ENCODE results near the gene SEMA3D.

DNA sequence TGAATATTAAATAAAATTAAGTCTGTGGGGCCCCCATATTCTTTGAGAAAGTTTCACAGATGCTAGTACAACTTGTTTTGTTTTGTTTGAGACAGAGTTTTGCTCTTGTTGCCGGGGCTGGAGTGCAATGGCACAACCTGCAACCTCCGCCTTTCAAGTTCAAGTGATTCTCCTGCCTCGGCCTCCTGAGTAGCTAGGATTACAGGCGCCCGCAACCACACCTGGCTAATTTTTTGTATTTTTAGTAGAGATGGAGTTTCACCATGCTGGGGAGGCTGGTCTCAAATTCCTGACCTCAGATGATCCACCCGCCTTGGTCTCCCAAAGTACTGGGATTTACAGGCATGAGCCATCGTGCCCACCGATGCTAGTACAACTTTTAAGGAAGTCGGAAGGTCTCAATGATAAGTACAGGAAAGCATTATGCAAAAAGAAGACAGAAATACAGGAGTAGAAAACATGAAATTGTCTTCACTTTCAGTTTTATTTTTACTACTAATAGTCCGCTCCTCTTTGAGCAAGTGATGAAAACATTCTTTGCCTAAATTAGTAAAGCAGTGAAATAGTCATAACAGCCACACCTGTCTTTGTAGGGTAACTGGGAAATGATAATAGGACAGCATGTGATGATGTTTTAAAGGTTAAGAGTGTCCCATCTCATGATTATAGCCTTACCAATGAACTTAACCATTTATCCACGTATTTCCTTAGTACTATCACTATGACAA lies 147.5 kb downstream of the SEMA3D start:
- TF ChIP-seq, protein P1, sequence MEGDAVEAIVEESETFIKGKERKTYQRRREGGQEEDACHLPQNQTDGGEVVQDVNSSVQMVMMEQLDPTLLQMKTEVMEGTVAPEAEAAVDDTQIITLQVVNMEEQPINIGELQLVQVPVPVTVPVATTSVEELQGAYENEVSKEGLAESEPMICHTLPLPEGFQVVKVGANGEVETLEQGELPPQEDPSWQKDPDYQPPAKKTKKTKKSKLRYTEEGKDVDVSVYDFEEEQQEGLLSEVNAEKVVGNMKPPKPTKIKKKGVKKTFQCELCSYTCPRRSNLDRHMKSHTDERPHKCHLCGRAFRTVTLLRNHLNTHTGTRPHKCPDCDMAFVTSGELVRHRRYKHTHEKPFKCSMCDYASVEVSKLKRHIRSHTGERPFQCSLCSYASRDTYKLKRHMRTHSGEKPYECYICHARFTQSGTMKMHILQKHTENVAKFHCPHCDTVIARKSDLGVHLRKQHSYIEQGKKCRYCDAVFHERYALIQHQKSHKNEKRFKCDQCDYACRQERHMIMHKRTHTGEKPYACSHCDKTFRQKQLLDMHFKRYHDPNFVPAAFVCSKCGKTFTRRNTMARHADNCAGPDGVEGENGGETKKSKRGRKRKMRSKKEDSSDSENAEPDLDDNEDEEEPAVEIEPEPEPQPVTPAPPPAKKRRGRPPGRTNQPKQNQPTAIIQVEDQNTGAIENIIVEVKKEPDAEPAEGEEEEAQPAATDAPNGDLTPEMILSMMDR (IDR thresholded peaks at IDR 0.05): no peak
- TF ChIP-seq POLR2A (IDR thresholded peaks at IDR 0.05): no peak
